ENCODE measurements around the gene TMUB1.
A peak's percentile ranks its signal among the peaks of the same experiment; 100 is the strongest.

TMUB1 gene

GRCh38 chr7:151083071-151083823, at the start of gene TMUB1:
TMUB1 (minus strand) TSS chr7:151083493; CDS start chr7:151082563, 930 bp downstream.
- Mint-ChIP-seq H3K9me3 (no peaks in the 10 kb centered on the region), H3K4me1 (ENCODE audit: low read depth) (peaks cover 57% of the 10 kb centered on the region), H3K36me3 (ENCODE audit: low read depth) (peaks cover 61% of the 10 kb centered on the region), H3K4me3 (peak within 1 kb of the TSS; percentile 95), H3K27me3 (no peaks in the 10 kb centered on the region), H3K27ac (peak within 1 kb of the TSS; percentile 89)
- intact Hi-C loops (cut with micrococcal nuclease): loop anchor here (1.0 to 10.0 kb wide), 2 partner anchors 55 to 298 kb away; partner anchors contain the start of gene ABCB8

- H3K27ac Mint-ChIP-seq: no peak overlapping the region
- H3K4me3 Mint-ChIP-seq: no peak overlapping the region
- H3K4me1 Mint-ChIP-seq (ENCODE audit: low read depth): no peaks in the 10 kb centered on the region
- H3K9me3 Mint-ChIP-seq: no peaks in the 10 kb centered on the region
- no peaks in the 10 kb centered on the region for H3K27me3 Mint-ChIP-seq
- intact Hi-C loops (cut with micrococcal nuclease): no loop called here
- peaks cover 100% of the 10 kb centered on the region for H3K36me3 Mint-ChIP-seq (ENCODE audit: low read depth)
These were observed 49.3 kb upstream of the TMUB1 start for GRCh38 chr7:151132461-151133205.

GRCh38 chr7:151131592-151132293, 48.5 kb upstream of the TMUB1 start:
- Mint-ChIP-seq H3K27ac (no peak overlapping the region), H3K4me3 (no peak overlapping the region), H3K27me3 (no peaks in the 10 kb centered on the region), H3K9me3 (no peaks in the 10 kb centered on the region), H3K36me3 (ENCODE audit: low read depth) (peaks cover 100% of the 10 kb centered on the region), H3K4me1 (ENCODE audit: low read depth) (no peaks in the 10 kb centered on the region)
- intact Hi-C loops (cut with micrococcal nuclease): no loop called here

- Mint-ChIP-seq H3K4me3 (no peak overlapping the region), H3K9me3 (no peaks in the 10 kb centered on the region), H3K27ac (no peak overlapping the region), H3K4me1 (ENCODE audit: low read depth) (no peaks in the 10 kb centered on the region), H3K27me3 (no peaks in the 10 kb centered on the region), H3K36me3 (ENCODE audit: low read depth) (peaks cover 100% of the 10 kb centered on the region)
- intact Hi-C loops (cut with micrococcal nuclease): no loop called here
These were observed 47.9 kb upstream of the TMUB1 start for GRCh38 chr7:151131224-151131591.

GRCh38 chr7:151130741-151131157, 47.5 kb upstream of the TMUB1 start:
- intact Hi-C loops (cut with micrococcal nuclease): no loop called here
- Mint-ChIP-seq H3K4me1 (ENCODE audit: low read depth) (no peaks in the 10 kb centered on the region), H3K4me3 (no peak overlapping the region), H3K9me3 (no peaks in the 10 kb centered on the region), H3K36me3 (ENCODE audit: low read depth) (peaks cover 100% of the 10 kb centered on the region), H3K27ac (no peak overlapping the region), H3K27me3 (no peaks in the 10 kb centered on the region)

- H3K36me3 Mint-ChIP-seq (ENCODE audit: low read depth): peaks cover 100% of the 10 kb centered on the region
- H3K27ac Mint-ChIP-seq: no peak overlapping the region
- no peak overlapping the region for H3K4me3 Mint-ChIP-seq
- H3K9me3 Mint-ChIP-seq: no peaks in the 10 kb centered on the region
- peaks cover 4% of the 10 kb centered on the region for H3K4me1 Mint-ChIP-seq (ENCODE audit: low read depth)
- intact Hi-C loops (cut with micrococcal nuclease): no loop called here
- H3K27me3 Mint-ChIP-seq: no peaks in the 10 kb centered on the region
These were observed 46.8 kb upstream of the TMUB1 start for GRCh38 chr7:151129960-151130591.

- intact Hi-C loops (cut with micrococcal nuclease): no loop called here
- Mint-ChIP-seq H3K4me1 (ENCODE audit: low read depth) (peaks cover 11% of the 10 kb centered on the region), H3K9me3 (no peaks in the 10 kb centered on the region), H3K4me3 (no peak overlapping the region), H3K36me3 (ENCODE audit: low read depth) (peaks cover 100% of the 10 kb centered on the region), H3K27ac (no peak overlapping the region), H3K27me3 (no peaks in the 10 kb centered on the region)
These were observed 46.0 kb upstream of the TMUB1 start for GRCh38 chr7:151129117-151129959.

GRCh38 chr7:151128716-151129115, 45.4 kb upstream of the TMUB1 start:
- no peaks in the 10 kb centered on the region for H3K9me3 Mint-ChIP-seq
- peaks cover 16% of the 10 kb centered on the region for H3K4me1 Mint-ChIP-seq (ENCODE audit: low read depth)

GRCh38 chr7:151128144-151128543, 44.9 kb upstream of the TMUB1 start:
- Mint-ChIP-seq H3K27ac (no peak overlapping the region), H3K4me1 (ENCODE audit: low read depth) (peaks cover 21% of the 10 kb centered on the region), H3K36me3 (ENCODE audit: low read depth) (peaks cover 100% of the 10 kb centered on the region), H3K27me3 (no peaks in the 10 kb centered on the region), H3K9me3 (no peaks in the 10 kb centered on the region), H3K4me3 (no peak overlapping the region)
- intact Hi-C loops (cut with micrococcal nuclease): no loop called here

More at GRCh38 chr7:151128716-151129115, 45.4 kb upstream of the TMUB1 start:
- Mint-ChIP-seq H3K27ac (no peak overlapping the region), H3K36me3 (ENCODE audit: low read depth) (peaks cover 100% of the 10 kb centered on the region), H3K27me3 (no peaks in the 10 kb centered on the region), H3K4me3 (no peak overlapping the region)
- intact Hi-C loops (cut with micrococcal nuclease): no loop called here

- Mint-ChIP-seq H3K4me3 (no peak overlapping the region), H3K36me3 (ENCODE audit: low read depth) (peaks cover 100% of the 10 kb centered on the region), H3K9me3 (no peaks in the 10 kb centered on the region), H3K4me1 (ENCODE audit: low read depth) (peaks cover 21% of the 10 kb centered on the region), H3K27ac (no peak overlapping the region), H3K27me3 (no peaks in the 10 kb centered on the region)
- intact Hi-C loops (cut with micrococcal nuclease): no loop called here
These were observed 43.3 kb upstream of the TMUB1 start for GRCh38 chr7:151126491-151127137.

- Mint-ChIP-seq H3K36me3 (ENCODE audit: low read depth) (peaks cover 100% of the 10 kb centered on the region), H3K4me3 (peak overlapping the region; percentile 44), H3K9me3 (no peaks in the 10 kb centered on the region), H3K4me1 (ENCODE audit: low read depth) (peaks cover 21% of the 10 kb centered on the region), H3K27ac (no peak overlapping the region), H3K27me3 (no peaks in the 10 kb centered on the region)
- intact Hi-C loops (cut with micrococcal nuclease): no loop called here
These were observed 42.7 kb upstream of the TMUB1 start for GRCh38 chr7:151125846-151126481.

- peaks cover 100% of the 10 kb centered on the region for H3K36me3 Mint-ChIP-seq (ENCODE audit: low read depth)
- intact Hi-C loops (cut with micrococcal nuclease): no loop called here
- peak overlapping the region; percentile 44 for H3K4me3 Mint-ChIP-seq
- no peak overlapping the region for H3K27ac Mint-ChIP-seq
- no peaks in the 10 kb centered on the region for H3K27me3 Mint-ChIP-seq
- peaks cover 21% of the 10 kb centered on the region for H3K4me1 Mint-ChIP-seq (ENCODE audit: low read depth)
- no peaks in the 10 kb centered on the region for H3K9me3 Mint-ChIP-seq
These were observed 42.2 kb upstream of the TMUB1 start for GRCh38 chr7:151125470-151125845.
